ENCODE results near the gene HSPA1B.
"Not testable (repeated sequence)": the region's sequence is repeated elsewhere in the genome, so short reads cannot be mapped to it uniquely, and the experiment has no call there.

HSPA1B gene

DNA sequence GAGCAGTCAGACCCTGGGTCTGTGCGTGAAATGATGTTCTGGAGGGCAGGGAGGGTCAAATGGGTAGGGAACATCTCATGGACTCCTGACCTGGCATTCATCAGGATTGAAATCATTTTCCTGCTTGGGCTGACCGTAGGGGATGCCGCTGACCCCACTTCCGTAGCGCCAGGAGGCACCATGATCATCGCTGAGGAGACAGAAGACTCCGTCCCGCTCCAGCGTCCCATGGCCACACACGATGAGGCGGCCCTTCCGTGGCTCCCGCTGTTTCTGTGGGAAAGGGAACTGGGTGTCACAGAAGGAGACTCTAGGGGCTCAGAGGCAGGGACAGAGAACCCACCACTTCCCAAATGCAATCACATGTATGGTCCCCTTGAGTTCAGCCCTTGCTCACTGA is 32.8 kb downstream of the HSPA1B start:
- no peak for DNase-seq (ENCODE audit: low read depth)

DNA sequence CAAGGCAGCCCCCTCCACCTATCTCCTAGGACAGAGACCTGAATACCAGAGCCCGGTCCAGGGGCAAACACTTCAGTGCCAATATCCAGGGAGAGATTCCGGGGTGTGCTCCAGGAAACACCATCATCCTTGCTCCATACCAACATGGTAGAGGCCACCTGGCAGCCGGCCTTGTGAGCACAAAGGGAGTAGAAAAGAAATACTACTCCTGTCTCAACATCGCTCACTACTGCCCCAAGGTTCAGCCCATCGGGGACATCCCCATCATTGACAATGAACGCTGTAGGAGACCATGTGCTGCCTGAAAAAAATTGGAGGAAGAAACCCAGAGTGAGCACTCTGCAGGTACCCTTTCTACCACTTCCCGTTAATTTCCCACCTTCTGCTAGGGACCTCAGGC is 33.6 kb downstream of the HSPA1B start:
- no peak for DNase-seq (ENCODE audit: low read depth)

- DNase-seq (ENCODE audit: low read depth), result no peak
Measured at GRCh38 chr6:31861919-31862343, 34.4 kb downstream of the HSPA1B start.

DNA sequence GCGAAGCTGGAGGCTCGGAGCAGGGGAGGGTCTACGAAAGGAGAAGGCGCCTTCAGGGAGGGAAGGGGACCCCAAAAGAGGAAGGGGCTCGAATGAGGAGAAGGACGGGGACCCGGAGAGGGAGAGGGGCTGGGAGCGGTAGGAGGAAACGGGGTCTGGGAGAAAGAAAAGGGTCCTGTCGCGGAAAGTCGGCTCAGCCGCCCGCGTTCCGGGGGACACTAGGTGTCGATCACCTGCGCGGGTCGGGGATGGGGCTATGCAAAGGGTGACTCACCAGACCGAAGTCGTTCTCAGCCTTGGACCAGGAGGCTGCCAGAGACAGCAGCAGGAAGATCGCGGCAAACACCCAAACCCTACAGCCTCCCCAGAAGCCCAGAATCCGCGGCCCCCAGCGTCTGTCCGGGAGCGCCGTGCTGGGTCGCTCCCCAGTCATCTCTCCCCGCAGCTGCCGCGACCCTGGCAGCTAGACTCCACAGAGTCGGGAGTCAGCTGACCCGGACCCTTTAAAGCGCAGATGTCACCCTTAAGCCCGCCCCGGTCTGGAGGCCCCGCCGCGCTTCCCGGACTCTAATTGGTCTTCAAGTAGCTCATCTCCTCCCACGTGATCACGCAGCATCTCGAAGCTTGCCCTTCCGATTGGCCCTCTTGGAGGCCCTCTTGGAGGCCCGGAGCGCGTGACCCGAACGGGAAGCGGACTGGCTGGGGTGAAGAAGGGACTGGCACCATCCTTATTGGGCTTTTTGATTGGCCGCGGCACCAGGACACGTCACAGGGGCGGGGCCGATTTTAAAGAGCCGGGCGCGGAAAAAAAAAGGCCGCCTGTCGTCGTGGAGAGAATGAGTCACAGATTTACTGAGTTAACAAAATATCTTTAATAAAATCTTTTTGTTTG is 35.1 kb downstream of the HSPA1B start, which contains the start of gene NEU1:
TSS of gene NEU1 (minus strand) at position 478 of the 892 bp plus-strand sequence. CDS start at position 433, 45 bp downstream.
- DNase-seq (ENCODE audit: low read depth), result peak; percentile 100

DNA sequence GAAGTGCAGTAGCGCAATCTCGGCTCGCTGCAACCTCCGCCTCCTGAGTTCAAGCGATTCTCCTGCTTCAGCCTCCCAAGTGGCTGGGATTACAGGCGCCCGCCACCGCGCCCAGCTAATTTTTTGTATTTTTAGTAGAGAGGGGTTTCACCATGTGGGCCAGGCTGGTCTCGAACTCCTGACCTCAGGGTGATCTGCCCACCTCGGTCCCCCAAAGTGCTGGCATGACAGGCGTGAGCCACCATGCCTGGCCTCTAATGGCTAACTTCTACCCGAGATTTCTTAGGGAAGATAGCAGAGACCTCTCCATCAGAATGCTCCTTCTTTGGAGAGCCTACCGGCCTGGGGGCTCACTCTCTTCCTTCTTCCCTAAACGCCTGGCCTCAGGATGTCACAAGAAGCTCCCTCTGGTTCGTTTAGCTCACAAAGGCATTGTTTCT is 36.6 kb downstream of the HSPA1B start:
- DNase-seq (ENCODE audit: low read depth), result not testable (repeated sequence)

- no peak for DNase-seq (ENCODE audit: low read depth)
Measured at GRCh38 chr6:31864818-31865204, 37.3 kb downstream of the HSPA1B start.

- DNase-seq (ENCODE audit: low read depth), result no peak
Measured at GRCh38 chr6:31865205-31866118, 37.9 kb downstream of the HSPA1B start.

DNA sequence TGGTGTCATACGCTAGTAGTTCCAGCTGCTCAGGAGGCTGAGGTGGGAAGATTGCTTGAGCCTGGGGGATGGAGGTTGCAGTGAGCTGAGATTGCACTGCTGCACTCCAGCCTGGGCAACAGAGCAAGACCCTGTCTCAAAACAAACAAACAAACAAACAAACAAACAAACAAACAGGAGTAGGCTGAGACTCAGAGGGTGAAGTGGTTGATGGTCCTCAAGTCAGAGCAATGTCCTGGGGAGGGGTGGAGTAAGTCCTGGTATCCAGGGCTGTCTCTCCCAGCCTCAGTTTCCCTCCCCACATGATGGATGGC is 41.1 kb downstream of the HSPA1B start:
- not testable (repeated sequence) for DNase-seq (ENCODE audit: low read depth)

- no peak for DNase-seq (ENCODE audit: low read depth)
Measured at GRCh38 chr6:31869343-31869742, 41.8 kb downstream of the HSPA1B start.

- DNase-seq (ENCODE audit: low read depth), result no peak
Measured at GRCh38 chr6:31870385-31870921, 42.9 kb downstream of the HSPA1B start.

DNA sequence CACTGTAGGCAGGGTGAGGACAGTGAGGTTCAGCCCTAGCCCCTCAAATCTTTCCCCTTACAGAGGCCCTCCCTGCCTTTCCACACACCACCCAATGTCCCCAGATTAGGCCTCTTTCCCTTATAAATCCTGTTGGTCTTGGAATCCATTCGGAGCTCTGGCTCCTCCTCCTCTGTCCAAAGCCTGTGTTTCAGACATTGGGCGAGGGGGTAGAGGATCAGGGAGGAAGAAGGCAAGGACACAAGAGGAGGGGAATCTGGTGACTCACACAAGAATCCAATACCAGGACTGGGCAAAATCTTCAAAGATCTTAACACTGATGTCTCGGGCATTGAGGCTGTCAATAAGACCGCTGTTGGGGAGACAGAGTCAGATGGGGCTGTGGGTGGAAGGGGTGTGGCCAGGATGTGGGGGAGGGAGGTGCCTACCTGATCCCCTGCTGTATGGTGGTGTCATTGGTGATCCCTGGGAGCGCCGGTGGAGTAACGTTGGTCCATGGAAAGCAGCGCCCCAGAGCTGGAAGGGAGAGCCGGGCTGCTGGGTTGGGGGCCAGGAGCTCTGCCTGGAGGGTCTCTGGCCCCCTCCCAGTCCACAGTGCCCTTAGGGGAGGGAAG is 43.6 kb downstream of the HSPA1B start:
- DNase-seq (ENCODE audit: low read depth), result no peak

DNA sequence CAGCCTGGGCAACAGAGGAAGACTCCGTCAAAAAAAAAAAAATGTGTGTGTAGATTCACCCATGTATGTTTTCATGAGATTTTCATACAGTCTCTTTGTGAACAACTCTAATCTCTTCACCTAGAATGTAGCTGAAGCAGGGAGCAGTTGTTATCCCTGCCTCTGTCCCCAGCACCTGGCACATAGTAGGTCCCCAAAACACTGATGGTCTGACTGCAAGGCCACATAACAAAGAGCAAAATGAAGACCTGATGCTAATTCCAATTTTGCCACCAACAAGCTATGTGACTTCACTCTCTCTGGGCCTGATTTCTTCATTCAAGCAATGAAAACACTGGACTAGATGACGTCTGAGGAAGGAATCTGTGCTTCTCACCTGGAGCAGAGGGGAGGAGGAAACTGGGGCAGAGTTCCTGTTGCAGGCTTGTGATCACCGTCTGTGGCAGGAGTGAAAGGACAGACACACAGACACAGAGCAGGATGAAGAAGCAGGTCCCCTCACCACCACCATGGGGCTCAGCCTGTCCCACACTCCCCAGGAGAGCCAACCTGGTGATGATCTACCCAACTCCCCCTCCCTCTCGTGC is 46.6 kb downstream of the HSPA1B start:
- no peak for DNase-seq (ENCODE audit: low read depth)

- no peak for DNase-seq (ENCODE audit: low read depth)
Measured at GRCh38 chr6:31874836-31875572, 47.5 kb downstream of the HSPA1B start.

GRCh38 chr6:31875877-31876276 is 48.3 kb downstream of the HSPA1B start:
- DNase-seq (ENCODE audit: low read depth), result no peak

GRCh38 chr6:31876357-31876756 is 48.8 kb downstream of the HSPA1B start:
- DNase-seq (ENCODE audit: low read depth), result no peak

DNA sequence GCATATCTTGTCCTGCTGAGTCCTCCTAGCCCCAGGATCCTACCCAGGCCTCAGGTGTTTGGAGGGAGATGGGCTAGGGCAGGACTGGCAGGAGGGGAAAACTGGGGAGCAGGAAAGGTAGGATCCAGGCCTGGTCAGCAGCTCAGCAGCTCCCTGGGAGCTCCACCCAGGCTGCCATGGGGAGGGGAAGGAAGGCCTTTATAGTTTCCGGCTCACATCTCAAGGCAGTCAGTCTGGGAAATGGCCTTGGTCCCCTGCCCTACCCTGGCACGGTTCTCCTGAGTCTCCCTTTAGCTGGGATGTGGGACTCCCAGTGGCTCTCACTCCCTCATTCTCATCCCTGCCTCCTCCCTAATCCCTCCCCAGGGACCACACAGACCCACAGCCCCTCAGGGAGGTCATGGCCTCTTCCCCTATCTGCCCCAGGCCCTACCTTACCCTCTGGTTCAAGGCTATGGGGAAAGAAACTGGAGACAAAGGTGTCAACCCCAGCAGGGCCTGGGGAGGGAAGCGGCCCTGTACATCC is 49.6 kb downstream of the HSPA1B start:
- DNase-seq (ENCODE audit: low read depth), result no peak

DNA sequence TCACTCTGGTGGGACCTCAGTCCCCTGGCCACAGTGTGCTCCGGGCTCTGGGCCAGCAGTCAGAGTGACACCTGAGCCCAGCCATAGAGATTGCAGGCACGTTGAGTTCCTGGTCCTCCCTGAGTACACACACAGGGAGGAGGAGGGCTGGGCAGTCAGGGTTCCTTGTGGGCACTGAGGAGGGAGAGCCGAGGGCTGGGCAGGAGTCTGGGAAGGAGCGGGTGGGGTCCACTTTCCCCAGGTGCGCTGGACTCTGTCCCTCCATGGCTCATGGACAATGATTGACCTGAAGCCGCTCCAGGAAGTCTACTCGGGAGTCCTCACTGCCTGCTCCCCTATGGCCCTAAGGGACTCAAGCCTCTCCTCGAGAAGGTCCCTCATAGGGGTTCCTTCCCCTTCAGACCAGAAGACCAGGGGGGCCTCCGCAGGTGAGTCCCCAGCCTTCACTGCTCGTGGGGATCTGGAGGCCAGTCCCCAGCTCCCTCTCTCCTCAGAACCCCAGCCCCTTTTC is 50.2 kb downstream of the HSPA1B start:
- no peak for DNase-seq (ENCODE audit: low read depth)

DNA sequence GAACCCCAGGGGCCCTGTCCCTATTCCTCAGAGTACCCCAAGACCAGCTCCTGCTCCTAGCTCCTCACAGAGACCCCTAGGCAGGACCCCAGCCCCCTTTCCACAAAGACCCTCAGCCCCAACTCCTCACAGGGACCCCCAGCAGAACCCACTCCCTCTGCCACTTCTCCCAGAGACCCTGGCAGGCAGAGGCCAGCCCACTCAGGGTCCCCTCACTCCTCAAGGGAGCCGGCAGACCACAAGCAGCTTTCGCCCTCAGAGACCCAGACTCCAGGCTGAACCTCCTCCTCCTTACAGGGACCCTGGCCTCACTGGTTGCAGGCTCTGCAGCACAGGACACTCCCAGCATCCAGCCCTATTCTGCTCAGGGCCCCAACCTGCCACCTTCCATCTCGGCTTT is 50.7 kb downstream of the HSPA1B start:
- DNase-seq (ENCODE audit: low read depth), result no peak

DNA sequence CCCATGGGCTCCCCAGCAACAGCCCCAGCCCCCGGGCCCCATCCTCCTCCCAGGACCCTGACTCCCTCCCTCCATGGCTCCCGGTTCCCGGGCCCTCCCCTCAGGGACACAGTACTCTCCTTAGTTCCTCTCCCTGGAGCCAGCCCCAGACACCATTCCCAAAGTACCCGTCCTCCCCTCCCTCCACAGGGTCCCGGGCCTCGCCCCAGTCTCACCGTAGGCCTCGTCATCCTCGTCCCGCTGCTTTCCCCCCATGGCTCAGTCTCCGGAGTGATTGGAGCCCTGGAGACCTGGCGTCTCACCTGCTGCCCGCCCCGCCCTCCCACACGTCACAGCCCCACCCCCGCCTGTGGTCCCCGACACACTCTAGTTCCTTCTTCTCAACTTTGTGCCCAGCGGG is 51.2 kb downstream of the HSPA1B start, which contains the start of gene SLC44A4:
TSS of gene SLC44A4 (minus strand) at position 272 of the 400 bp plus-strand sequence. CDS start at position 255, 17 bp downstream.
- DNase-seq (ENCODE audit: low read depth), result no peak

- no peak for DNase-seq (ENCODE audit: low read depth)
Measured at GRCh38 chr6:31879143-31879542, 51.6 kb downstream of the HSPA1B start.

Measured in fibroblast of the conjunctiva (primary cell).